DOHH2 (cell line): ENCODE data around the gene PALLD.

Source experiments
- CTCF ChIP-seq: fragments of 200-600 bp; sonication (generic); IDR thresholded peaks from one replicate; pipeline ENCODE4 v1.5.1; 2014; ENCODE audit warnings: antibody characterized with exemption, mild to moderate bottlenecking, low read depth, low read length; ENCODE audit not compliant: poor library complexity, severe bottlenecking
- EZH2phosphoT487 ChIP-seq: fragments of 200-600 bp; sonication (generic); IDR thresholded peaks from 2 replicates; pipeline ENCODE4 v1.6.1; 2017; ENCODE audit warnings: borderline replicate concordance, mild to moderate bottlenecking, antibody characterized with exemption, low read length, moderate library complexity, mixed read lengths

- TF ChIP-seq CTCF (no peak), EZH2phosphoT487 (no peak)
Measured at GRCh38 chr4:168621806-168622589, 125.1 kb downstream of the PALLD start.
